ENCODE measurements around the gene RHBDL3. TPM values are rescaled to one million over a fixed set of nuclear protein-coding genes. Genes with fewer than 3 reads are reported as not detected.

RHBDL3 gene
- total and polyA plus RNA-seq, 2 donors (not counting 1 experiment from before 2014, with no cell fraction given), result not detected

GRCh38 chr17:32355649-32356377, 90.2 kb downstream of the RHBDL3 start:
- no peak for TF ChIP-seq EZH2 (IDR thresholded peaks at IDR 0.05; ENCODE audit: borderline replicate concordance, insufficient read depth, low read depth, low read length, poor library complexity, severe bottlenecking)
- no peak for TF ChIP-seq CTCF (IDR thresholded peaks at IDR 0.05)

GRCh38 chr17:32356378-32356743, 90.7 kb downstream of the RHBDL3 start:
- no peaks in the 10 kb centered on the region for H3K9me3 Mint-ChIP-seq (ENCODE audit: insufficient read depth)
- H3K4me3 ChIP-seq (ENCODE audit: control extremely low read depth in 1 of 5, extremely low read depth in 1 of 5, insufficient read depth in 1 of 5, low read depth in 2 of 5, low read length in 4 of 5), result no peak overlapping the region
- H2AFZ ChIP-seq (ENCODE audit: insufficient read depth, low read depth, low read length, poor library complexity, severe bottlenecking), result no peak overlapping the region
- H4K20me1 ChIP-seq (ENCODE audit: control insufficient read depth, insufficient read depth, low read length, poor library complexity, severe bottlenecking), result peaks cover 87% of the 10 kb centered on the region
- H3K9me3 ChIP-seq (ENCODE audit: control extremely low read depth in 1 of 3, control insufficient read depth in 2 of 3, insufficient read depth in 1 of 3, low read length in 2 of 3), result no peaks in the 10 kb centered on the region
- ChIA-PET POLR2A (no interaction called here), CTCF (no interaction called here)
- H3K27me3 ChIP-seq (replicated peaks in 1 of 4; ENCODE audit: control extremely low read depth in 1 of 4, control insufficient read depth in 3 of 4, insufficient read depth in 4 of 4, low read length in 3 of 4), result no peaks in the 10 kb centered on the region
- peaks cover 96% of the 10 kb centered on the region for H3K79me2 ChIP-seq (ENCODE audit: control insufficient read depth, insufficient read depth, low read length)
- H3K9ac ChIP-seq (ENCODE audit: low read length), result no peak overlapping the region
- TF ChIP-seq EZH2 (IDR thresholded peaks at IDR 0.05; ENCODE audit: borderline replicate concordance, insufficient read depth, low read depth, low read length, poor library complexity, severe bottlenecking) (no peak), CTCF (IDR thresholded peaks at IDR 0.05) (no peak)
- no CpG with 5 or more reads among the region's 3 CpGs for WGBS (ENCODE audit: insufficient coverage)
- H3K4me3 Mint-ChIP-seq, result no peak overlapping the region
- intact Hi-C loops (cut with micrococcal nuclease), result loop anchor here (10.0 kb wide), 1 partner anchor 518 kb away; the partner anchor contains the start of gene MYO1D
- H3K4me1 ChIP-seq (ENCODE audit: control insufficient read depth in 2 of 2, insufficient read depth in 2 of 2, low read length in 2 of 2), result peaks cover 28 to 34% of the 10 kb centered on the region in 2 donors
- H3K27me3 Mint-ChIP-seq, result no peaks in the 10 kb centered on the region
- peaks cover 42% of the 10 kb centered on the region for H3K4me1 Mint-ChIP-seq
- no peak overlapping the region for H3K27ac Mint-ChIP-seq
- DNase-seq, result no peak
- peaks cover 4 to 78% of the 10 kb centered on the region in 2 experiments for H3K36me3 ChIP-seq (replicated peaks in 1 of 2; ENCODE audit: control extremely low read depth in 1 of 2, control insufficient read depth in 1 of 2, extremely low read depth in 1 of 2, insufficient read depth in 2 of 2, low read length in 1 of 2)
- ATAC-seq (ENCODE audit: low read depth), result no peak
- no peak overlapping the region for H3K4me2 ChIP-seq (replicated peaks; ENCODE audit: low read depth, low read length, poor library complexity, severe bottlenecking)
- no peak overlapping the region for H3K27ac ChIP-seq (ENCODE audit: low read length in 2 of 2)

More at GRCh38 chr17:32355649-32356377, 90.2 kb downstream of the RHBDL3 start:
- peaks cover 31 to 34% of the 10 kb centered on the region in 2 donors for H3K4me1 ChIP-seq (ENCODE audit: control insufficient read depth in 2 of 2, insufficient read depth in 2 of 2, low read length in 2 of 2)
- H3K4me2 ChIP-seq (replicated peaks; ENCODE audit: low read depth, low read length, poor library complexity, severe bottlenecking), result peak overlapping the region; percentile 17
- no peaks in the 10 kb centered on the region for H3K27me3 ChIP-seq (replicated peaks in 1 of 4; ENCODE audit: control extremely low read depth in 1 of 4, control insufficient read depth in 3 of 4, insufficient read depth in 4 of 4, low read length in 3 of 4)
- no peak overlapping the region for H3K27ac ChIP-seq (ENCODE audit: low read length in 2 of 2)
- H3K36me3 ChIP-seq (replicated peaks in 1 of 2; ENCODE audit: control extremely low read depth in 1 of 2, control insufficient read depth in 1 of 2, extremely low read depth in 1 of 2, insufficient read depth in 2 of 2, low read length in 1 of 2), result peaks cover 4 to 72% of the 10 kb centered on the region in 2 experiments
- H3K9me3 ChIP-seq (ENCODE audit: control extremely low read depth in 1 of 3, control insufficient read depth in 2 of 3, insufficient read depth in 1 of 3, low read length in 2 of 3), result no peaks in the 10 kb centered on the region
- intact Hi-C loops (cut with micrococcal nuclease), result loop anchor here (10.0 kb wide), 1 partner anchor 519 kb away; the partner anchor contains the start of gene MYO1D
- Mint-ChIP-seq H3K27ac (peak overlapping the region; percentile 71), H3K4me3 (peak overlapping the region; percentile 45), H3K9me3 (ENCODE audit: insufficient read depth) (no peaks in the 10 kb centered on the region), H3K4me1 (peaks cover 44% of the 10 kb centered on the region), H3K27me3 (no peaks in the 10 kb centered on the region)
- POLR2A ChIA-PET, result no interaction called here
- H3K9ac ChIP-seq (ENCODE audit: low read length), result no peak overlapping the region
- peaks cover 97% of the 10 kb centered on the region for H3K79me2 ChIP-seq (ENCODE audit: control insufficient read depth, insufficient read depth, low read length)
- H4K20me1 ChIP-seq (ENCODE audit: control insufficient read depth, insufficient read depth, low read length, poor library complexity, severe bottlenecking), result peaks cover 88% of the 10 kb centered on the region
- 89% methylated on average over 5 of the region's 6 CpGs for WGBS (ENCODE audit: insufficient coverage)
- no peak overlapping the region for H3K4me3 ChIP-seq (ENCODE audit: control extremely low read depth in 1 of 5, extremely low read depth in 1 of 5, insufficient read depth in 1 of 5, low read depth in 2 of 5, low read length in 4 of 5)
- CTCF ChIA-PET, result no interaction called here
- ATAC-seq (ENCODE audit: low read depth) (no peak), DNase-seq (no peak)
- H2AFZ ChIP-seq (ENCODE audit: insufficient read depth, low read depth, low read length, poor library complexity, severe bottlenecking), result no peak overlapping the region

Measured in B cell (primary cell).